COLO829 (cell line): Measurements from ENCODE around the gene LDLRAP1.

Experiments
- DNase-seq: peaks from one replicate; pipeline ENCODE4 v3.0.0; 2012; ENCODE audit warnings: low spot score

Gene LDLRAP1

DNA sequence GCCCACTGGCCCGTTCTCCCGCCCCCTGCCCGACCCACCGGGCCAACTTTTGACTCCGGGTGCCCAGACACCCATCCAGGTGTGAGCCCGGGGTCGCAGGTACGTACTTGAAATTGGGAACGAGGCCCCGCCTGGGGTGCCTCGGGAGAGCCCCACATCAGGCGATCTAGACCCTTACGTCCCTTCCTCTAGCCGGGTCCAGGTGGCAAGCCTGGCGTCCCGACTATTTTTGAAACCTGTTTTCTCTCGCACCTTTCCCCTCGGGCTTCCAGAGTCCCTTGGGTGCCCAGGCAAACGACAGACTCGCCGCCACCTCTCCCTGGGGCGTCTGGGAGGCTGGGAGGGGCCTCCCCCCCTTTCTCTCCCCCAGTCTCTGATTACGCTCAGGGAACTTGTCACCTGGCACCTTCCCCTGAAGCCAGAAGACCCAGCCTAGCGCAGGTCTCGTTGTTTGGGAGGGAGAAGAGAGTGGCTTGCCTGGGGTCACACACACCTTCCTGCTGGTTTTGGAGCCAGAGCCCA, 898 bp downstream of the LDLRAP1 start:
- DNase-seq: no peak

DNA sequence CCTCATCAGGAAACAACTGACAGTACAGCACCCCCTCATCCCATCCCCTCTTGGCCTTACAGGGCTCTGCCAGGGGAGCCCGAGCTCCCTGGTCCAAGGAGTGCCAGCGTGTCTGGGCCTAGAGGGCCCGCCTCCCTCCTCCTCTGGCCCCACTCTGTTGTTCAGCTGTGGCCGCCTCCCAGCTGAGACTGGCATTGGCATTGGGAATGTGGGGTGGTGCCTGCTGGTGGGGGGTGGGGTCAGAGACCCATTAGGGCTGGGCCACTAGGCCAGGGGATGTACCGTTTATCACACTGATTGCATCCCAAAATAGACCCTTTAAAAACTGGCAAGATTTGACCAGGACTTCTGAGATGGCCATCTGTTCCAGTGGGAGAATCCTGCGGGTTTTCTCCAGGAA, 1.4 kb downstream of the LDLRAP1 start:
- DNase-seq: no peak

DNA sequence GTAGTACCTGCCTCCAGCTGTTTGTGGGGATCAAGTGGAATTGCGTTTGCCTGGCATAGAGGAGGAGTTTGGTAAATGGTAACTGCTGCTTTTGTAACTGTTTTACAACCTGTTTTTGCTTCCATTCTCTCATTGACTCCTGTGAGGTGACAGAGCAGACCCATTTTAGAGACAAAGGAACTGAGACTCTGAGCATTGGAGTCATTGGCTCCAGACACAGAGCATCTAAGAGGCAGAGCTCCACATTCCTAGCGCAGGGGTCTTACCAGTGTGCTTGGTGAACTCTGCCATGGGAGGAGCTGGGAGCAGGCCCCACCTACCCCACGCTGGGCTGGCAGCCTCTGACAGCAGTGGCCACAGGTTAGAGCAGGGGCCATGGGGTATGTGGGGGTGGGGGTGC, 2.4 kb downstream of the LDLRAP1 start:
- DNase-seq: no peak

DNA sequence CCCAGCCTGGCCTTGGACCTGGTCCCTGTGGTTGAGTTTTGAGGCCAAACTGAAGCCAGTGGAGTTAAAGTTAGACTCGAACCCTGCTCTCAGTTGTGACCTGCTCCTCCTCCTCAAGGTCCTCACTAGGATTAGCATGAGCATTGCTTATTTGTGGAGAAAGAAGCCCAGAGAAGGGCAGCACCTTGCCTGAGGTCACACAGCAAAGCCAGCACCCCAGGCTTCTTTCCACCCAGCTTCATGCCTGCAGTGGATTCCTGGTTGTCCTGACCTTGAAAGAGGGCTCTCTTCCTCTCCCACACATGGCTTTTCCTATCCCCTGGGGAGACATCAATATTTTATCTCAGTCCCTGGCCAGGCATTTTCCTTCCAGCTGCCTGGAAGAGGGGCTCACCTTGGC, 2.8 kb downstream of the LDLRAP1 start:
- DNase-seq: no peak

DNA sequence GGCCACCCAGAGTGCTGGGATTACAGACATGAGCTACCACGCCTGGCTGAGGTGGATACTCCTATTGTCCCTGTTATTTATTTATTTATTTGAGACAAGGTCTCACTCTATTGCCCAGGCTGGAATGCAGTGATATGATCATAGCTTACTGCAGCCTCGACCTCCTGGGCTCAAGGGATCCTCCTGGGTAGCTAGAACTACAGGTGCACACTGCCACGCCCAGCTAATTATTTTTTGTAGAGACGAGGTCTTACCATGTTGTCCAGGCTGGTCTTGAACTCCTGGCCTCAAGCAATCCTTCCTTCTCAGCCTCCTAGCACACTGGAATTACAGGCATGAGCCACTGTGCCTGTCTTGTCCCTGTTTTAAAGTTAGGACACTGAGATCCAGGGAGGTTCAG, 5.2 kb downstream of the LDLRAP1 start:
- DNase-seq: no peak

DNA sequence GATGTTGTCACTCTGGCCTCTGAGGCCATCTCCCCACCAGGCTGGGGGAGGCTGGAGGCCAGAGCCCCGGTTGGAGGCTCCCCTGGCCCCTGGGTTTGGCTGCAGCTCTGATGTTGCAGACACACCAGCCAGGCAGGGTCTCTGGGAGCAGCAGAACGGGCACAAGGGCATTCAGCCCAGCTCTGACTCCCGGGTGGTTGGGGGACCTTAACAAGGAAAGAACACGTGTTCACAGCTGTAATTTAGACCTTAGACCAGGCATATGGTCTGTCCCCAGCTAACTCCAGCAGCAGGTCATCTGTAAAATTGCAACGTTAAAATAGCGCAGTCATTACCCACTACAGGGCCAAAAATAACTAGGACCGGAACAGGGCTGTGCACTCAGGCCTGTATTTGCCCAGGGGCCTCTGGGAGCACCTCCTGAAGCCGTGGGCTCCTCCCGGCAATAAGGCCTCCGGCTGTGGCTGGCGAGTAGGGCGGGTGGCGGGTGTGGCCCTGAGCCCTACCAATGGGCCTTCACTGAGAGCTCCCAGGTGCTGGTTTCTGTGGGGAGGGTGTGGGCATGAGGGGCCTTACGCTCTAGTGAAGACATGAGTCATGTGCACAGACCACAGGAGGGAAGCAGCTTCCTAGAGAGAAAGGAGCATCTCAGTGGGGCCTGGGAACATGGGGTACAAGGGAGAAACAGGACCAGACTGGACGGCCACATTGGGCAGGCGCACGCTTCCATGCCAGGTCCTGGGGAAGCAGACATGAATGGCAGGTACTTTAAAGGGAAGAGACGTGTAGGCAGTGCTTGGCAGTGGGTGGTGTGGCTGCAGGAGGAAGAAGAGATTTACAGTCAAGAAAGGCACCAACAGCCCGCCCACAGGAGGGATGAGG, 6.1 kb downstream of the LDLRAP1 start:
- DNase-seq: no peak

DNA sequence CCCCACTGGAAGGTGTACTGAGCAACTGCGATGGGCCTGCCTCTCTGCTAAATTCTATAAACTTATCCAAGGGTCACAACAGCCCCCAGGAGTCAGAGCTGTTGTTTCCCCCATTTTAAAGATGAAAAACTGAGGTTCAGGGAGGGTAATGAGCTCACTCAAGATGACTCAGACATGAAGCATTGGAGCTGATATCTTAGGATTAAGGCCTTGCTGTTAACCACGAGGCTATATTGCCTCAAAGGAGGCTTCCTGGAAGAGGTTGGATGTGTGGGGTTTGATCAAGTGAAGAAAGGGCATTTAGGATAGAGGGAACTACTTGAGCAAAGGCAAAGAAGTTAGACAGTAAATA, 6.7 kb downstream of the LDLRAP1 start:
- DNase-seq: no peak

DNA sequence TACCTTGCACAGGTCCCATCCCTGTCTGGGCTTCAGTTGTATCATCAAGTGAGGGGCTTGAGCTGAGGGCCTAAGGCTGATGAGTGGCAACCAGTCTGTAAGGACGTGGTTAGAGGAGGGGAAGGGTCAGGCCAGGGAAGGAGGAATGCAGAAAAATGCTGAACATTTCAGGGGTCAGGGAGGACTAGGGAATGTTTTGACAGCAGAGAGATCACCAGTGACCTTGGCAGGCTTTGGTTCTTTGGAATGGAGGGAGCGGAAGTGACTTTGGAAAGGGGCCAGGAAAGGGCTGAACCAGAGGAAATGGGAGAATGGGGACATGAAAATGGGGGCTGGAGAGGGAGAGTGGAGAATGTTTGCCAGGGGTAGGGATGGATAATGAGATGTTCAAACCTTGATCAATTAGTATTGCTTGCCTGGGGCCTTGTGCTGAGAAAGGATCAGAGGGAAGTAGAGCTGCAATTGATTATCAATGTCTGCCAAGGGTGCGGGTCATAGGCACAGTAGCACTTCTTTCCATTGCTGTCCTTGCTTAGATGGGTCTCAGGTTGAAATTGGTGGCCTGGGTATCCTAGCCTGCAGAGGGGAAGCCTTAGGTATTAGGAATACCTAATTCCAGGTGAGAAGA, 7.4 kb downstream of the LDLRAP1 start:
- DNase-seq: no peak

DNA sequence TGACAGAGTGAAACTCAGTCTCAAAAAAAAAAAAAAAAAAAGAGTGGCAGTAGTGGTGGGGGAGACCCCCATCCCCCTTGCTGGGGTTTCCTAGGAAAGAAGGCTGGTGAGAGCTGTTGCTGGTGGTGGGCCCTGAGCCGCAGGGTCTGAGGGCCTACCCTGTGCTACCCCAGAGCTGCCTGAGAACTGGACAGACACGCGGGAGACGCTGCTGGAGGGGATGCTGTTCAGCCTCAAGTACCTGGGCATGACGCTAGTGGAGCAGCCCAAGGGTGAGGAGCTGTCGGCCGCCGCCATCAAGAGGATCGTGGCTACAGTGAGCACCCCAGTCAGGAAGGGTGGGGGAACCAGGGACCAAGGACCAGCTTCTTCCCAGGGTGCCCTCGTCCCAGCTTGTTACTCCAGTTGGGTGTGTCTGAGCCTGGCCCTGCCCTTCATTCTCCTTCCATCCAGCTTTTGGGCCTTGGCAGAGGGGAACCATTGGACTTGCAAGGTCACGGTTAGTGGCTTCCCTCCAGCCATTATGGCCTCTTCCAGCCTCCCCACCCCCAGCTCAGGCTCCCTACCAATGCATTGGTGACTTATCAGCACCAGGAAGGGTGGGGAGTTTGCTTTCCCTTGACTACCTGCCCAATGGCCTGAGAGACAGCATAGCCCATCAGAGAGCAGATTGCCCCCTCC, 10.5 kb downstream of the LDLRAP1 start:
- DNase-seq: no peak

DNA sequence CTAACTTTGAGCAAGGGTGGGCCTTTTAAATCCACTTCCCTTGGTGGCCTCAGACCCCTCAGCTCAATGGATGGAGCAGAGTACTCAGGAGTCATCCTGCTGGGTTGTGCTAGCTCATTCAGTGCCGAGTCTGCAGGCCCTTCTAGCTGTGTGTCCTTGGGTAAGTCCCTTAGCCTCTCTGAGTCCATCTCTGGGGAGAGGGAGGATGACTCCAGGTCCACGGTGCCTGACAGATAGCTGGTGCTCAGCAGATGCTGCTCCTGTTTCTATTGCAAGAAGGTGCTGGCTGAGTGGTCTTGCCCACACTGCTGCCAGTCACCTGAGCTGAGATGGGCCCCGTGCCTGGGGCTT, 11.0 kb downstream of the LDLRAP1 start:
- DNase-seq: no peak

DNA sequence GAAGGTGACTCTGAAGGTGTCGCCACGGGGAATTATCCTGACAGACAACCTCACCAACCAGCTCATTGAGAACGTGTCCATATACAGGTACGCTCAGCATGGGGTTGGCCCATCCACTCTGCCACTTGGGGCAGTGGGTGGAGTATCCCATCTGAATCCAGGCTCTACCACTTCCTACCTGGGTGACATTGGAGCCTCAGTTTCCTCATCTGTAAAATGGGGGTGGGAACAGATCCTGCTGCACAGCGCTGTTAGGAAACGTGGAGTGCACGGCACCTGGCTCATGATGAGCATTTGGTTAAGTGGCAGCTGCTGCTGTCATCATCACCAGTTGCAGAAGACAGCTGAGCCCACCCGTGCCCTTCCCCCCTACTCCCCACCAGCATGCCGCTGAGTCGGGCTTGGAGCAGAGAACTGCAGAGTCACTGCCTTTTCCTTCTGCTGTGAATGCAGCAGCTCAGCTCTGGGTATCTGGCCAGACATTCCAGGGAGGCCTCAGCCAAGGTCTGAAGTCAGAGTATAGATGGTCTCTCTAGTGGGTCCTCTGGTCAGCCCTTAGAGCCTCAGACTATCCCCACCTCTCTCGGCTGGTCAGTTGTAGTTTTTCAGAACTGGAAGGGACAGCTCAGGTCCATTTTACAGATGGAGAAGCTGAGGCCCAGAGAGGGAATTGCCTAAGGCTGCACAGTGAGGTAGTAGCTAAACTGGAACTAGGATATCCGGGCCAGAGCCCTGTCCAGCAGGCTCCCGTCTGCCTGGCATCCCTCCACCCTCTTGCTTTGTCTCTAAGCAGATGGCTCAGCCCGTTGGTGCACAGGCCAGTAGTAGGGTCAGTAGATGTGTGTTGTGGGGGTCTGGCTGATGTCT, 11.7 kb downstream of the LDLRAP1 start:
- DNase-seq: no peak

DNA sequence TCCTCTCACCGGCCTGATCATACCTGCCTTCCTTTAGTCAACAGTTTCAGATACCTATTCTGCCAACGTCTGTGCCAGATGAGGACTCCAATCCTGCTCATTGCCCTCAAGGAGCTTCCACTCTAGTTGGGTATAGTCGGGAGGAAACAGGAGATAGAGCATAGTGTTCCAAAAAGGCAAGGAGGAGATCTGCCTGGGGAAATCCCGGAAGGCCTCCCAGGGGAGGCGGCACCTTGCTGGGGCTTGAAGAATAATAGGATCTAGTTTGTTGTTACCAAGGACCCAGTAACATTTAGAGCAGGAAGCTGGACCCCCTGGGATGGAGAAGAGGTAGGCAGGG, 12.3 kb downstream of the LDLRAP1 start:
- DNase-seq: no peak

DNA sequence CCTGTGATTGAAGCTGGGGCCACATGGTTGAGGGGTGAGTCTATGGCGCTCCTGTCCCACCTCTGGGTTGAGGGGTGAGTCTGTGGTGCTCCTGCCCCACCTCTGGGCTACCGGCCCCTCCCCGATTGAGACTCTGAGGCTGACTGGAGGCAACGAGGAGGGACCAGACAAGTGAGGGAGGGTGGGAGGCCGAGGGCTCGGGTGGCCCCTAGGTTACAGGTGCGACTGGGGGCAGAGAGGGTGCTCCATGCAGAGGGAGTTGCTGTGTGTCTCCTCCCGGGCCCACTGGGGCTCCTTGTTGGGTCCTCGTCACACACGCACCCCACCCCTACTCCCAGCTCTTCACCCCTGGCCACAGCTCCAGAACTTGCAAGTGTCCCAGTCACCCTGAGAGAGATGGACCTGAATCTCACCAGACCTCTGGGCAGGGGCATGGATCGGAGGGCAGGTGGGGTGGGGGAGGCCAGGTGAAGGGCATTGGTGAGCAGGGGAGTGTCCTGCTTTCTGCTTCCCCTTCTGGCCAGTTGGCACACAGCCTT, 12.8 kb downstream of the LDLRAP1 start:
- DNase-seq: no peak

DNA sequence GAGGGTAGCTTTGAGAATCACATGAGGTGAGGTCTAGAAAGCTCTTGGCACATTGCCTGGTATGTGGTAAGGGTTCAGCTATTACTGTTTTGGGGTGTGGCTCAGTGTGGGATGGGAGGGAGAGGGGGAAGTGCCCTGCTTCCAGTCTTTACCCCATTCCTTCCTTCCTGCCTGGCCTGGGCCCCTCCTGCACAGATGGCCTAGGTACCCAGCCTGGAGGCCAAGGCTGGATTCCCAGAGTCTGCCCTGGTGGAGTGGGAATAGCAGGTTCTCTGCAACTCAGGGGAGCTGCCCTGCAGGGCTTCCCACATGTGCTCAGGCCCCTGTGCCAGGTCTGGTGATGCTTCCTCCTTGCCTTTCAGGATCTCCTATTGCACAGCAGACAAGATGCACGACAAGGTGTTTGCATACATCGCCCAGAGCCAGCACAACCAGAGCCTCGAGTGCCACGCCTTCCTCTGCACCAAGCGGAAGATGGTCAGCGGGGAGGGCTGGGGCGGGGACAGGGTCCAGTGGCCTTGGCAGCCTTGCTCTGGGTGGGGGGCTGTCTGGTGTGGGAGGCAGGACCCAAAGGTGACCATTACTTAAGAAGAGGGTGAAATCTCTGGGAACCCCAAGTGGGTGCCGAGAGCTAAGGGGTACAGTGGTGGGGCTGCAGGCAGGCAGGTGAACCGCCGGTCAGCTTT, 13.5 kb downstream of the LDLRAP1 start:
- no peak for DNase-seq

DNA sequence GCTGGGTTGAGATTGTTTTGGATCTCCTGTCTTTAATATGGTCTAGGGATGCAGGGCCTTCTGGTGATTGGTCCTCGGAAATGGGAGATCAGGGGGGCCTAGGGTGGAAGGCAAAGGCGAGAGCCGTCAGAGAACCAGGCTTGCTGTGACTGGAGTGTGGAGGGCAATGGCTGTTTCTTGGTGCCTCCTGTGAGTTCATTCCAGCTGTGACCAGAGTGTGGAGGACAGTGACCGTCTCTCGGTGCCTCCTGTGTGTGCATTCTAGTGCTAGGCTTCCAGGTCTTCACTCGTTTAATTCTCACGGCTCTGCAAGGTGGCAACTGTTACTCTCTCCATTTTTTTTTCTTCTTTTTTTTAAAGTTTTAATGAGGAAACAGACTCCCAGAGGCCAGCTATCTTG, 14.1 kb downstream of the LDLRAP1 start:
- no peak for DNase-seq

DNA sequence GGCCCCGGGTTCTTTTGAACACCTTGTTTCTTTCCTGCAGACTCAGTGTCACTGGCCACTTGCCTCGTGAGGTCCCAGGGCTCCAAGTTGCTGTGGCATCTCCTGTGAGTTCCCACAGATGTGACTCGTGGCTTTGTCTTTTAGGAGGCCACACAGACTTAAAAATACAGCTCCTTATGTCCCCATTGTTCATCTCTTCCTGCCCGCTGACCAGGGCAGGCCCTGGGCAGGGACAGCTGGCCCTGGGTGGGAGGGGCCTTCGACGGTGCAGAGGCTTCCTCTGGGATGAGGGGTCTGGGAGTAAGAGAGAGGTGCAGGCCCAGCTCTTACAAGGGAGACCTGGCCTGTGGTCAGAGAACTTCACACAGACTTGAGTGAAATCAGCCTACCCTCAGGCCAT, 15.6 kb downstream of the LDLRAP1 start:
- no peak for DNase-seq

DNA sequence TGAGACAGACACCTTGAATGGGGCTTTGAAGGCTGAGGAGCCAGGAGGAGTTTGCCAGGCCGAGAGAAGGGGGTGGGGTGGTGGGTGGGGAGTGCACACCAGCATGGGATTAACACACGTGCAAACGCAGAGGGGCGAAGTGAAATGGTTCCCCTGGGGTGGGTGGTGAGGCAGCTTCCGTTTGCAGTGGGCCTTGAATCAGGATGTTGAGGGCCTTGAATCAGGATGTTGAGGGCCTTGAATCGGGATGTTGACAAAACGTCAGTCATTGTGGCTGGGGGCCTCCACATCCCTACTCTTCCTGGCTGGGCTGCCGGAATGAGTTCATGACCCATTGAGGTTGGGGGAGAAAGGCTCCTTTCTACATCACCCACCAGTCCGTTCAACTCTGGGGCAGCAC, 16.6 kb downstream of the LDLRAP1 start:
- DNase-seq: no peak

DNA sequence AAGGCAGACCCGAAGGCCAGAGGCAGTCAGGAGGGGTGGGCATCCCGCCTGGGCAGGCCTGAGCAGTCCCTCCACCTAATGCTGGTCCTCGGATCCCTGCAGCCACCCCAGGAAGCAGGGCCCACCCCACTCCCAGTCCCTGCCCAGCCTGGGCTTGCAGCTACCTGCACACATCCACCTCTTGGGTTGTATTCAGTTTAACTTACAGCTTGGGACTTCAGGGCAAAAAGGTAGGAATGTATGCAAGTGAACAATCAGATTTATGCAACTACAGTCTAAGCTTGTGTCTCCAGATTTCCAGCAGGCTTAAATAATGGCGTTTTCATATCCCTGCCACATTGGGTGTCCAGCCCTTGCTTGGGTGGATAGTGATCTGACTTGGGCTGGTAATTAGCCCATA, 17.4 kb downstream of the LDLRAP1 start:
- DNase-seq: no peak

DNA sequence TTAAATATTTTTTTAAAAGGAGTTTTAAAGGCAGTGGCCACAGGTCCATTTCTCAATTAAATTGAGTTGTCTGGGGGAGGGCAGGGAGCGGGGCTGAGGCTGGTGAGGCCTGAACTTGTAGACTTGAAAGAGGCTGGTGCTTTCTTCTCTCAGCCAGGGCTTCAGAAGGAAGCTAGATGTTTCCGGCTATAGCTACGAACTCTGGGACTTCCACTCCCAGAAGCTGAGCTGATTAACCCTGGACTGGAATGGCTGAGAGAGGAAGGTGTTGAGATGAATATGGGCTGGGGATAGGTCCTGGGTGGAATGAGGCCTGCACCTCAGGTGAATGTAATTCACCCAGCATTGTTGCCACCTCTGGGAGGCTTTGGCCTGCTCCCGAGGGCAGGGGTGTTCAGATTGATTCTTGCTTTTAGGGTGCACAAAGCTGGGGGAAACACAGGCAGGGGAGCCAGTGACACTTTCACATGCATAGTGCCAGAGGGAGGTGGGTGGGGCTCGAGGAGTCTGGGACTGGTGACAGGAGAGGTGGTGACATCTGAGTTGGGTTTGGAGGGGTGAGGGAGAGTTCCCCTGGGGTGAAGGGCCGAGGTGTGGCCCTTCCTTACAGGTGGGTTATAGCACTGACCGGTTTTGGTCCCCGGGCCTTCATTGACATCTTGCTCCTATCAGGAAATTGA, 18.2 kb downstream of the LDLRAP1 start:
- no peak for DNase-seq

DNA sequence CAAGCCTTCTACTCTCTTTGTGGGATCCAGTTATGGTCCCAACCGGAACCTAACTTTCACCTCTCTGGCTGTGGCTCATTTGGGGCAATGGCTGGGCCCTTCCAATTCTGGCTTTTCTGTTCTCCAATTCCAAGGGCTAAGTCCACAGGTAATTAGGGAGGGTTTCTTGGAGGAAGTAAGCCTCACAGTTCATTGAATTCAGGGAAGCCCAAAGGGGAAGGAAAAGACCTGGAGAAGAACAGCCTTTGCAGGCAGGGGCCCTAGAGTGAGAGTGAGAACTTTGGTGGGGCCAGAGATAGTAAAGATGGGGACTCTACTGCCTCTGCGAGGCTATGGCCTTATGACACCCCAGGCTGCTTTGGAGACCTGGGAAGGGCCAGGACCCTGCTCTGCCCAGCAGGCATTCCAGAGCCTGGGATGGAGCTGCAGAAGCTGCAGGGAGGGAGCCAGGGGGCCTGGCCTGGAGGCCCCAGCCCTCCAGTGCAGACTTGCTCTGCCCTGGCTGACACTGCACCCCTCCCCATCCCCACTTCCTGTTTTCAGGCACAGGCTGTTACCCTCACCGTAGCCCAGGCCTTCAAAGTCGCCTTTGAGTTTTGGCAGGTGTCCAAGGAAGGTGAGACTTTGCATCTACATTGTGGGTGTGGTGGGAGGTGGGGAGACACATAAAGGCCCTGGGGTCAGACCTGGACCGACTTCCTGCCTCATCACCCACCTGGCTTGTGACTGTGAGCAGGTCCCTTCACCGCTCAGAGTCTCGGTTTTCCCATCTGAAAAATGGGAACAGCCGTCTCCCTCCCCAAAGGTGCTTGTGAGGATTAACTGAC, 18.9 kb downstream of the LDLRAP1 start:
- no peak for DNase-seq
